Loucy (cell line): ENCODE results near the gene SYT13.

Experiments
- CTCF ChIP-seq: fragments of 200-600 bp; sonication (generic); conservative IDR thresholded peaks from 2 replicates; pipeline ENCODE4 v1.5.1; 2014; ENCODE audit warnings: mild to moderate bottlenecking, antibody characterized with exemption, low read length
- EZH2phosphoT487 ChIP-seq: fragments of 200-600 bp; IDR thresholded peaks from 2 replicates; pipeline ENCODE4 v1.6.1; 2018; ENCODE audit warnings: antibody characterized with exemption, mild to moderate bottlenecking, moderate library complexity, borderline replicate concordance

- TF ChIP-seq CTCF (no peak), EZH2phosphoT487 (no peak)
Observed at GRCh38 chr11:45266676-45267020, 19.5 kb downstream of the SYT13 start.
